Measurements from ENCODE around the gene GRHPR. TPM values are rescaled to one million over a fixed set of nuclear protein-coding genes. Genes with fewer than 3 reads are reported as not detected.

Gene GRHPR
- total and polyA plus RNA-seq, 10 of the 15 experiments (the other 5 are each of a cell fraction or from before 2014, with no cell fraction given): 52.4 to 194 (median 126) TPM

GRCh38 chr9:37382982-37383357 lies 39.5 kb upstream of the GRHPR start:
- intact Hi-C loops (cut with micrococcal nuclease; ENCODE audit: unreplicated experiment): loop anchor here (1.0 kb wide), 1 partner anchor 12 kb away; no protein-coding TSS in a partner anchor
- ATAC-seq (peak; percentile 32), DNase-seq (ENCODE audit: low read depth, low spot score) (no peak), FAIRE-seq (no peak)
- no peaks in the 10 kb centered on the region for H3K36me3 ChIP-seq (ENCODE audit: control insufficient read depth in 2 of 2, insufficient read depth in 2 of 2, low read length in 1 of 2)
- in situ Hi-C loops (cut with MboI): no loop called here
- no peaks in the 10 kb centered on the region for H3K27me3 ChIP-seq (replicated peaks in 1 of 2; ENCODE audit: control insufficient read depth in 2 of 2, insufficient read depth in 2 of 2, low read length in 1 of 2)
- SMC1A ChIA-PET (ENCODE audit: uncharacterized antibody, unreplicated experiment): interaction anchor here (0.7 to 3.6 kb wide), 18 partner anchors 10 to 90 kb away, joined by 3 to 40 read pairs (median 4); no protein-coding TSS in a partner anchor
- peaks cover 3% of the 10 kb centered on the region for H3K79me2 ChIP-seq (ENCODE audit: control insufficient read depth, insufficient read depth, low read length)
- H3K4me1 ChIP-seq (ENCODE audit: control insufficient read depth, insufficient read depth, low read length): peaks cover 65% of the 10 kb centered on the region
- peak overlapping the region; percentile 58 for H3K4me2 ChIP-seq (ENCODE audit: control insufficient read depth, insufficient read depth)
- H3K4me3 ChIP-seq: no peak overlapping the region
- H3K27ac ChIP-seq (ENCODE audit: control insufficient read depth, insufficient read depth): peak overlapping the region; percentile 92
- H3K9ac ChIP-seq (ENCODE audit: control insufficient read depth, insufficient read depth, low read length): peak overlapping the region; percentile 64
- CTCF ChIA-PET: interaction anchor here (0.9 to 4.0 kb wide), 12 partner anchors 8 to 357 kb away, joined by 3 to 23 read pairs (median 6); no protein-coding TSS in a partner anchor
- H2AFZ ChIP-seq (ENCODE audit: control insufficient read depth, low read depth, low read length): peak overlapping the region; percentile 46; the same call in 1 of the 2 replicates
- POLR2A ChIA-PET: interaction anchor here (0.6 to 3.3 kb wide), 8 partner anchors 8 to 382 kb away, joined by 3 to 46 read pairs (median 10); no protein-coding TSS in a partner anchor
- BruUV-seq (replicated peaks): no TSS peak
- peaks cover 2% of the 10 kb centered on the region; the same call in 2 of the 3 replicates for H3K9me3 ChIP-seq (replicated peaks; ENCODE audit: control insufficient read depth, insufficient read depth, low read length)
- RAD21 ChIA-PET (ENCODE audit: unreplicated experiment): interaction anchor here (0.8 to 3.4 kb wide), 16 partner anchors 9 to 302 kb away, joined by 3 to 24 read pairs (median 4); no protein-coding TSS in a partner anchor
- H4K20me1 ChIP-seq (ENCODE audit: control insufficient read depth, insufficient read depth): no peaks in the 10 kb centered on the region
- WGBS (ENCODE audit: insufficient coverage, insufficient replicate concordance, low lambda C conversion rate, missing lambda C conversion rate): 0% methylated on average over 5 of the region's 5 CpGs
- no peak for TF ChIP-seq HCFC1 (IDR thresholded peaks at IDR 0.05; ENCODE audit: low read length)
- no peak for TF ChIP-seq RAD21 (IDR thresholded peaks at IDR 0.05; ENCODE audit: insufficient read depth, low read depth, low read length)
- no peak for TF ChIP-seq BCL11A (IDR thresholded peaks at IDR 0.05; ENCODE audit: low read depth, low read length)
- peak; percentile 76 for TF ChIP-seq NR2F1 (conservative IDR thresholded peaks at IDR 0.05)
- TF ChIP-seq ZBTB40 (IDR thresholded peaks at IDR 0.05; ENCODE audit: borderline replicate concordance): no peak
- no peak for TF ChIP-seq KLF5 (IDR thresholded peaks at IDR 0.05; ENCODE audit: partially characterized antibody)
- no peak for TF ChIP-seq MXI1 (IDR thresholded peaks at IDR 0.05; ENCODE audit: low read depth, low read length)
- no peak for TF ChIP-seq NR2C2 (IDR thresholded peaks at IDR 0.05; ENCODE audit: borderline replicate concordance, control insufficient read depth, insufficient read length, low read depth)
- TF ChIP-seq ASH2L (IDR thresholded peaks at IDR 0.05; ENCODE audit: borderline replicate concordance, low read depth): no peak
- TF ChIP-seq ZNF592 (IDR thresholded peaks at IDR 0.05): no peak
- no peak for TF ChIP-seq JUND (IDR thresholded peaks at IDR 0.05; ENCODE audit: low read depth, low read length)
- peak in 1 of 2 experiments; percentile 61; a peak in 1 of 4 replicates for TF ChIP-seq IKZF2 (IDR thresholded peaks at IDR 0.05)
- TF ChIP-seq NFYB (IDR thresholded peaks at IDR 0.05; ENCODE audit: insufficient read depth, low read depth, low read length): no peak

All from GM12878 (cell line).